Lower lobe of right lung (tissue), 2 donors: ENCODE results near the gene UGP2. TPM values are rescaled to one million over a fixed set of nuclear protein-coding genes. Genes with fewer than 3 reads are reported as not detected.
"Not testable (repeated sequence)": the region's sequence is repeated elsewhere in the genome, so short reads cannot be mapped to it uniquely, and the experiment has no call there.

Experiments used
- ATAC-seq, 2 donors: fragments of 200-7000 bp; cut with Tn5 transposase; one replicate each; pipeline ENCODE4 v1.9.1; 2020 to 2022; ENCODE audit warnings: mild to moderate bottlenecking in 2 of 2, moderate library complexity in 2 of 2
- DNase-seq: peaks from one replicate; pipeline ENCODE4 v3.0.0-alpha.2; 2020
- H3K27ac ChIP-seq: fragments of 200-600 bp; one replicate; pipeline ENCODE4 v1.8.0; 2022
- H3K27me3 ChIP-seq: fragments of 200-600 bp; one replicate; pipeline ENCODE4 v1.8.0; 2022; ENCODE audit warnings: low read depth
- H3K36me3 ChIP-seq: fragments of 200-600 bp; one replicate; pipeline ENCODE4 v1.8.0; 2022; ENCODE audit warnings: mild to moderate bottlenecking
- H3K4me1 ChIP-seq: fragments of 200-600 bp; one replicate; pipeline ENCODE4 v1.8.0; 2022
- H3K4me3 ChIP-seq: fragments of 200-600 bp; one replicate; pipeline ENCODE4 v1.8.0; 2022; ENCODE audit warnings: mild to moderate bottlenecking
- H3K9me3 ChIP-seq: fragments of 200-600 bp; one replicate; pipeline ENCODE4 v1.8.0; 2022
- intact Hi-C: fragments of 100-400 bp; cut with DNase I; formaldehyde crosslinking; loops from one replicate; pipeline ENCODE4 v1.11.0; 2022
- total RNA-seq: library from RNA; stranded (reverse); fragmentation: NEBNext Ultra II Directional; extraction: Animal tissue kit (Norgen Biotek cat#: 25700); gene quantifications from one replicate; pipeline ENCODE4 v1.2.1, GENCODE V29; 2021
- TF ChIP-seq, protein P1 (sequence below): fragments of 200-600 bp; IDR thresholded peaks from one replicate; pipeline ENCODE4 v1.8.0; 2022; ENCODE audit warnings: antibody characterized with exemption, mild to moderate bottlenecking
- donor health status: DM: no; HTN: yes; CAD: no; lungs with severe emphysema.

Gene UGP2
- total RNA-seq, 1 donor from 2014 or later, result 144 TPM

DNA sequence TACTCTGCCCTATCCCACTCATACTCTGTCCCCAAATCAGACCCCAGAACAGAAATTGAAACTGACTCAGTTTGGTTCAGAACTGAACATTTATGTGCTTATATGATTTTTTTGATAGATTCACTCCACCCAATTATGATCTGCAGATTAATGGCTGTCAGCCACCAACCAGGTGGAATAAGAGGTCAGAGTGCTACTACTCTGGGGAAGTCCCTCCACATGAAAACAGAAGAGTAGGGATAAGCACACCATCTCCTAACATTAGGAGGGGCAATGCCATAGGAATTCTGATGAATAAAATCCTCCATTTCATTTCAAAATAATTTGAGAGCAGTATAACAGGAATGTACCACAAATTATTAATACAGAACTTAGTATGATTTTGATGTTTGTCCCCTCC, 36.3 kb upstream of the UGP2 start:
- no peak overlapping the region for H3K27ac ChIP-seq
- no peak overlapping the region for H3K4me3 ChIP-seq
- TF ChIP-seq, protein P1, sequence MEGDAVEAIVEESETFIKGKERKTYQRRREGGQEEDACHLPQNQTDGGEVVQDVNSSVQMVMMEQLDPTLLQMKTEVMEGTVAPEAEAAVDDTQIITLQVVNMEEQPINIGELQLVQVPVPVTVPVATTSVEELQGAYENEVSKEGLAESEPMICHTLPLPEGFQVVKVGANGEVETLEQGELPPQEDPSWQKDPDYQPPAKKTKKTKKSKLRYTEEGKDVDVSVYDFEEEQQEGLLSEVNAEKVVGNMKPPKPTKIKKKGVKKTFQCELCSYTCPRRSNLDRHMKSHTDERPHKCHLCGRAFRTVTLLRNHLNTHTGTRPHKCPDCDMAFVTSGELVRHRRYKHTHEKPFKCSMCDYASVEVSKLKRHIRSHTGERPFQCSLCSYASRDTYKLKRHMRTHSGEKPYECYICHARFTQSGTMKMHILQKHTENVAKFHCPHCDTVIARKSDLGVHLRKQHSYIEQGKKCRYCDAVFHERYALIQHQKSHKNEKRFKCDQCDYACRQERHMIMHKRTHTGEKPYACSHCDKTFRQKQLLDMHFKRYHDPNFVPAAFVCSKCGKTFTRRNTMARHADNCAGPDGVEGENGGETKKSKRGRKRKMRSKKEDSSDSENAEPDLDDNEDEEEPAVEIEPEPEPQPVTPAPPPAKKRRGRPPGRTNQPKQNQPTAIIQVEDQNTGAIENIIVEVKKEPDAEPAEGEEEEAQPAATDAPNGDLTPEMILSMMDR, result no peak
- H3K4me1 ChIP-seq, result no peaks in the 10 kb centered on the region
- H3K36me3 ChIP-seq, result no peaks in the 10 kb centered on the region
- ATAC-seq (no peak), DNase-seq (no peak)
- no peaks in the 10 kb centered on the region for H3K9me3 ChIP-seq
- no peaks in the 10 kb centered on the region for H3K27me3 ChIP-seq
- intact Hi-C loops, result no loop called here

DNA sequence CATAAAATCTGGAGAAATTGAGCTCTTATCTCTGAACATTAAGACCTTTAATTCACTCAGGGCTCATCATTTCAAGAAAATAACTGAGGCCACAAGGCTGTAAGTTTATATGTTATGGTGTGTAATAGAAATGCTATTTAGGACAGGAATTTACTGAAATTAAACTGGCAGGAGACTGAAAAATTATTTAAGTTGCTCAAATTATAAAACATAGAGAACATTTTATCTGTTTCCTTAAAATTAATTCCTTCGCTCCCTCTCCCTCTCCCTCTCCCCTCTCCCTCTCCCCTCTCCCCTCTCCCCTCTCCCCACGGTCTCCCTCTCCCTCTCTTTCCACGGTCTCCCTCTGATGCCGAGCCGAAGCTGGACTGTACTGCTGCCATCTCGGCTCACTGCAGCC, 33.7 kb upstream of the UGP2 start:
- intact Hi-C loops, result not testable (repeated sequence)

GRCh38 chr2:63808911-63809310, 32.8 kb upstream of the UGP2 start:
- H3K27me3 ChIP-seq, H3K4me3 ChIP-seq, DNase-seq, H3K4me1 ChIP-seq, H3K9me3 ChIP-seq, intact Hi-C loops, H3K36me3 ChIP-seq, ATAC-seq, H3K27ac ChIP-seq: not testable (repeated sequence)

More for the DNA sequence above, 33.7 kb upstream of the UGP2 start:
- ATAC-seq, H3K4me1 ChIP-seq, DNase-seq, H3K4me3 ChIP-seq, H3K36me3 ChIP-seq, H3K27ac ChIP-seq, H3K9me3 ChIP-seq, H3K27me3 ChIP-seq: not testable (repeated sequence)

DNA sequence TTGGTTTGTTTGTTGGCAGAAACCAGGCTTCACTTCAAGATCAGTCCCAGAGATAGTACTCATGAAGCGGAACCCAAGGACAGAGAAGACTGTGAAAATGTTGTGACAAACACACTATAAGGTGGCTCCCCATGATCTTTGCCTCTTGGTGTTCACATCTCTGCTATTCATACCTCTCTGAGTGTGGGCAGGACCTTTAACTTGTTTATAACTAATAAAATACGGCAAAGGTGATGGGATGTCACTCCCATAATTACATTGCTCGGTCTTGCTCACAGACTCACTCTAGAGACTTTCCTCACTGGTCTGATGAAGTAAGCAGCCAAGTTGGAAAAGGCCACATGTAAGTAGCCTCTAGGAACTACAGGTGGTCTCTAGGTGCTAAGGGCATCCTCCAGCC, 30.6 kb upstream of the UGP2 start:
- Histone ChIP-seq H3K9me3 (no peaks in the 10 kb centered on the region), H3K27ac (no peak overlapping the region), H3K27me3 (no peaks in the 10 kb centered on the region), H3K4me1 (no peaks in the 10 kb centered on the region), H3K36me3 (no peaks in the 10 kb centered on the region), H3K4me3 (no peak overlapping the region)
- intact Hi-C loops, result no loop called here
- ATAC-seq, result no peak
- no peak for DNase-seq
- TF ChIP-seq, protein P1, result no peak

- H3K4me3 ChIP-seq, H3K27me3 ChIP-seq, H3K4me1 ChIP-seq, H3K27ac ChIP-seq, ATAC-seq, H3K9me3 ChIP-seq, DNase-seq, H3K36me3 ChIP-seq, intact Hi-C loops: not testable (repeated sequence)
These were observed 29.8 kb upstream of the UGP2 start for GRCh38 chr2:63811870-63812269.

GRCh38 chr2:63814114-63814513, 27.6 kb upstream of the UGP2 start:
- Histone ChIP-seq H3K4me3 (no peak overlapping the region), H3K27me3 (no peaks in the 10 kb centered on the region), H3K36me3 (no peaks in the 10 kb centered on the region), H3K9me3 (no peaks in the 10 kb centered on the region), H3K27ac (no peak overlapping the region), H3K4me1 (no peaks in the 10 kb centered on the region)
- intact Hi-C loops, result no loop called here
- DNase-seq (no peak), ATAC-seq (no peak)
- TF ChIP-seq, protein P1, result no peak

DNA sequence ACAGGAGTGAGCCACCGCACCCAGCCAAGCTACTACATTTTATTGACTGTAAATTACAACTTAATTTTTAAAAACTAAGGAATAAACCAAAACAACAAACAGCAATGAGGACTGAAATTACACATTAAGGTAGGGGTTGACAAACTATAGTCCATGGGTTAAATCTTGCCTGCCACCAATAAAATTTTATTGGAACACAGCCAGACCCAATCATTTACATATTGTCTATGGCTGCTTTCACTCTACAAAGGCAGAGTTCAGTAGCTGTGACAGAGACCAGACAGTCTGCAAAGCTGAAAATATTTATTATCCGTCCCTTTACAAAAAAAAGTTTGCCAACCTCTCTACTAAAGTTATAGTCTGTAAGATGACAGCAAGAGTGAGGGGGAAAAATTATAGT, 24.3 kb upstream of the UGP2 start:
- H3K36me3 ChIP-seq, result no peaks in the 10 kb centered on the region
- no peak overlapping the region for H3K4me3 ChIP-seq
- no peaks in the 10 kb centered on the region for H3K27me3 ChIP-seq
- TF ChIP-seq, protein P1, result no peak
- no peaks in the 10 kb centered on the region for H3K9me3 ChIP-seq
- DNase-seq (no peak), ATAC-seq (no peak)
- H3K4me1 ChIP-seq, result no peaks in the 10 kb centered on the region
- intact Hi-C loops, result no loop called here
- no peak overlapping the region for H3K27ac ChIP-seq
